K562 (cell line): ENCODE results near the gene CLSTN1. TPM values are rescaled to one million over a fixed set of nuclear protein-coding genes. Genes with fewer than 3 reads are reported as not detected.

Experiments used
- BHLHE40 ChIP-seq: IDR thresholded peaks from 2 replicates; pipeline ENCODE4 v1.6.1; 2011; ENCODE audit warnings: low read length, improper control_type of control experiment
- CBX3 ChIP-seq, 2 experiments: IDR thresholded peaks; 1 replicate in 1 of 2; 2 replicates in 1 of 2; pipeline ENCODE4 v1.6.1; 2012; ENCODE audit warnings: inconsistent platforms in 2 of 2, low read length in 2 of 2, borderline replicate concordance in 1 of 2, control low read depth in 1 of 2
- FOXP1 ChIP-seq: sonication (generic); formaldehyde crosslinking; IDR thresholded peaks from 2 replicates; pipeline ENCODE4 v1.8.0; 2022; ENCODE audit warnings: mild to moderate bottlenecking, missing genetic modification reagents
- HLTF ChIP-seq: fragments of 450-650 bp; IDR thresholded peaks from 2 replicates; pipeline ENCODE4 v1.6.1; 2016
- IRF2 ChIP-seq: sonication (generic); formaldehyde crosslinking; IDR thresholded peaks from 2 replicates; pipeline ENCODE4 v1.8.1; 2022; ENCODE audit warnings: mild to moderate bottlenecking, missing genetic modification reagents
- KLF16 ChIP-seq: IDR thresholded peaks from 2 replicates; pipeline ENCODE4 v1.6.1; 2016; ENCODE audit warnings: antibody characterized with exemption
- KLF6 ChIP-seq: fragments of 250-450 bp; sonication (Bioruptor Pico); IDR thresholded peaks from 2 replicates; pipeline ENCODE4 v1.4.0; 2020; ENCODE audit warnings: mild to moderate bottlenecking, moderate library complexity, borderline replicate concordance
- MTF1 ChIP-seq: fragments of 250-450 bp; sonication (Bioruptor Pico); IDR thresholded peaks from 2 replicates; pipeline ENCODE4 v1.9.0; 2021; ENCODE audit warnings: moderate library complexity, mild to moderate bottlenecking, inconsistent platforms, borderline replicate concordance
- NFXL1 ChIP-seq: fragments of 450-650 bp; formaldehyde crosslinking; IDR thresholded peaks from 2 replicates; pipeline ENCODE4 v1.4.0; 2021; ENCODE audit warnings: mild to moderate bottlenecking
- NKRF ChIP-seq: fragments of 450-650 bp; IDR thresholded peaks from 2 replicates; pipeline ENCODE4 v1.6.1; 2016; ENCODE audit warnings: borderline replicate concordance
- PURB ChIP-seq: sonication (generic); formaldehyde crosslinking; IDR thresholded peaks from 2 replicates; pipeline ENCODE4 v1.9.0; 2021; ENCODE audit warnings: low read depth, mild to moderate bottlenecking, missing genetic modification reagents
- SNAPC5 ChIP-seq: fragments of 250-450 bp; sonication (Bioruptor Pico); IDR thresholded peaks from 2 replicates; pipeline ENCODE4 v1.8.0; 2021; ENCODE audit warnings: moderate library complexity, mild to moderate bottlenecking, inconsistent platforms
- SNIP1 ChIP-seq: fragments of 450-650 bp; IDR thresholded peaks from 2 replicates; pipeline ENCODE4 v1.7.1; 2017; ENCODE audit warnings: low read depth, mild to moderate bottlenecking
- TRIM25 ChIP-seq: fragments of 450-650 bp; IDR thresholded peaks from 2 replicates; pipeline ENCODE4 v1.7.0; 2016; ENCODE audit warnings: borderline replicate concordance
- VEZF1 ChIP-seq: fragments of 200-800 bp; sonication (Bioruptor generic); IDR thresholded peaks from 2 replicates; pipeline ENCODE4 v1.6.1; 2017; ENCODE audit warnings: missing genetic modification characterization, missing compliant biosample characterization
- XRCC4 ChIP-seq: IDR thresholded peaks from one replicate; pipeline ENCODE4 v1.6.1; 2011; ENCODE audit not compliant: insufficient read depth, insufficient read length; ENCODE audit errors: extremely low read depth
- ZNF324 ChIP-seq: fragments of 250-450 bp; sonication (Bioruptor Pico); IDR thresholded peaks from 2 replicates; pipeline ENCODE4 v1.4.0; 2020; ENCODE audit warnings: mild to moderate bottlenecking
- ZNF57 ChIP-seq: fragments of 450-650 bp; formaldehyde crosslinking; IDR thresholded peaks from 2 replicates; pipeline ENCODE4 v1.4.0; 2020; ENCODE audit warnings: mild to moderate bottlenecking, moderate library complexity
- ZNF668 ChIP-seq: fragments of 250-450 bp; sonication (Bioruptor Pico); IDR thresholded peaks from 2 replicates; pipeline ENCODE4 v1.8.0; 2022; ENCODE audit warnings: mild to moderate bottlenecking, inconsistent platforms
- polyA plus RNA-seq, 8 experiments: library from polyadenylated mRNA; depleted of rRNA in 4 of 8; stranded (reverse) in 5 of 8; unstranded in 3 of 8; fragments of >200 nt; fragmentation: Nextera tagmentation in 2 of 8; fragmentation: Illumina TruSeq in 1 of 8; extraction: Ambion mirVana in 2 of 8; extraction: Trizol in 1 of 8; gene quantifications; 2 replicates each; pipeline versions ENCODE4 v1.2.1 to v1.2.3, GENCODE V29; 2011 to 2014; ENCODE audit warnings: inconsistent platforms in 1 of 8, missing spikeins in 1 of 8
- total RNA-seq, 7 experiments: library from RNA; depleted of rRNA in 6 of 7; stranded (reverse); fragments of >200 nt in 6 of 7; fragmentation: Illumina TruSeq in 2 of 7; extraction: Trizol in 2 of 7; gene quantifications; 2 replicates each; pipeline versions ENCODE4 v1.2.1 to v1.2.3, GENCODE V29; 2011 to 2021; ENCODE audit warnings: low replicate concordance in 1 of 7
- TF ChIP-seq, protein P1 (sequence below): IDR thresholded peaks from 2 replicates; pipeline ENCODE4 v1.6.1; 2011; ENCODE audit not compliant: insufficient read length; ENCODE audit errors: extremely low read depth

The CLSTN1 gene
- total and polyA plus RNA-seq, 9 of the 15 experiments (the other 6 are each of a cell fraction or from before 2014, with no cell fraction given), result 1.1 to 32.5 (median 13.3) TPM

GRCh38 chr1:9717193-9718005 is 106.4 kb downstream of the CLSTN1 start (continued):
- no peak for TF ChIP-seq PURB (CRISPR knock-in tag)
- no peak for TF ChIP-seq XRCC4
- TF ChIP-seq MTF1 (CRISPR knock-in tag), result no peak
- TF ChIP-seq CBX3 (IDR thresholded peaks at IDR 0.05; ENCODE audit: borderline replicate concordance in 1 of 2, low read length in 2 of 2), result peak in 1 of 2 experiments; percentile 10; a peak in 1 of 3 replicates
- TF ChIP-seq NKRF, result peak; percentile 52; the same call in 1 of the 2 replicates
- no peak; the same call in 1 of the 2 replicates for TF ChIP-seq ZNF668
- no peak; the same call in 1 of the 2 replicates for TF ChIP-seq FOXP1 (CRISPR knock-in tag)
- TF ChIP-seq KLF6 (CRISPR knock-in tag), result peak; percentile 25; the same call in 1 of the 2 replicates
- TF ChIP-seq BHLHE40, result peak; percentile 64
- TF ChIP-seq NFXL1 (CRISPR knock-in tag), result 0 out of 2 replicates have a peak, but pooled peaks have one; percentile 60
- no peak for TF ChIP-seq KLF16
- no peak for TF ChIP-seq HLTF
- 0 out of 2 replicates have a peak, but pooled peaks have one; percentile 18 for TF ChIP-seq ZNF324 (CRISPR knock-in tag)
- TF ChIP-seq, protein P1, sequence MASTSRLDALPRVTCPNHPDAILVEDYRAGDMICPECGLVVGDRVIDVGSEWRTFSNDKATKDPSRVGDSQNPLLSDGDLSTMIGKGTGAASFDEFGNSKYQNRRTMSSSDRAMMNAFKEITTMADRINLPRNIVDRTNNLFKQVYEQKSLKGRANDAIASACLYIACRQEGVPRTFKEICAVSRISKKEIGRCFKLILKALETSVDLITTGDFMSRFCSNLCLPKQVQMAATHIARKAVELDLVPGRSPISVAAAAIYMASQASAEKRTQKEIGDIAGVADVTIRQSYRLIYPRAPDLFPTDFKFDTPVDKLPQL, result no peak
- no peak for TF ChIP-seq IRF2
- no peak for TF ChIP-seq SNIP1
- TF ChIP-seq TRIM25, result no peak
- peak; percentile 97 for TF ChIP-seq VEZF1 (CRISPR knock-in tag)
- TF ChIP-seq ZNF57 (CRISPR knock-in tag), result no peak
- no peak for TF ChIP-seq SNAPC5 (CRISPR knock-in tag)
